HG03175 (cell line): ENCODE results near the gene MEIS2.

ENCODE experiments used
- ATAC-seq: cut with Tn5 transposase; IDR thresholded peaks from one replicate; pipeline ENCODE4 v1.9.1; 2021; ENCODE audit warnings: mild to moderate bottlenecking, moderate library complexity; ENCODE audit not compliant: unreplicated experiment

The MEIS2 gene

GRCh38 chr15:36904715-36905114 is 195.6 kb downstream of the MEIS2 start:
- ATAC-seq = no peak

GRCh38 chr15:36903922-36904556 is 196.3 kb downstream of the MEIS2 start:
- no peak for ATAC-seq

GRCh38 chr15:36903195-36903594 is 197.2 kb downstream of the MEIS2 start:
- ATAC-seq = no peak

GRCh38 chr15:36901012-36901411 is 199.3 kb downstream of the MEIS2 start:
- no peak for ATAC-seq

- ATAC-seq = no peak
Observed at GRCh38 chr15:36899696-36900095, 200.7 kb downstream of the MEIS2 start.

GRCh38 chr15:36898536-36899126 is 201.7 kb downstream of the MEIS2 start:
- ATAC-seq = no peak

- no peak for ATAC-seq
Observed at GRCh38 chr15:36897834-36898233, 202.5 kb downstream of the MEIS2 start.

GRCh38 chr15:36896949-36897348 is 203.4 kb downstream of the MEIS2 start:
- ATAC-seq = no peak

GRCh38 chr15:36894075-36894474 is 206.3 kb downstream of the MEIS2 start:
- ATAC-seq = no peak

- ATAC-seq = no peak
Observed at GRCh38 chr15:36893276-36893675, 207.1 kb downstream of the MEIS2 start.

GRCh38 chr15:36888011-36888992 is 212.0 kb downstream of the MEIS2 start:
- ATAC-seq = no peak

GRCh38 chr15:36887214-36887961 is 213.0 kb downstream of the MEIS2 start:
- no peak for ATAC-seq

GRCh38 chr15:36886701-36887100 is 213.6 kb downstream of the MEIS2 start:
- ATAC-seq = no peak

- no peak for ATAC-seq
Observed at GRCh38 chr15:36886191-36886590, 214.2 kb downstream of the MEIS2 start.

- ATAC-seq = no peak
Observed at GRCh38 chr15:36885771-36886170, 214.6 kb downstream of the MEIS2 start.

GRCh38 chr15:36884936-36885635 is 215.3 kb downstream of the MEIS2 start:
- ATAC-seq = no peak

GRCh38 chr15:36884518-36884875 is 215.9 kb downstream of the MEIS2 start:
- no peak for ATAC-seq

- peak; percentile 87 for ATAC-seq
Observed at GRCh38 chr15:36883713-36884517, 216.4 kb downstream of the MEIS2 start.

GRCh38 chr15:36882487-36883131 is 217.7 kb downstream of the MEIS2 start:
- ATAC-seq = no peak
